DMS53 treated with DMSO at 0.1 percent for 48 hours (cell line): Measurements from ENCODE around the gene BIK.

Source experiments
- DNase-seq: peaks from one replicate; lab custom pipeline; 2025; ENCODE audit not compliant: unreplicated experiment; lab: John Stamatoyannopoulos, UW

Gene BIK

DNA sequence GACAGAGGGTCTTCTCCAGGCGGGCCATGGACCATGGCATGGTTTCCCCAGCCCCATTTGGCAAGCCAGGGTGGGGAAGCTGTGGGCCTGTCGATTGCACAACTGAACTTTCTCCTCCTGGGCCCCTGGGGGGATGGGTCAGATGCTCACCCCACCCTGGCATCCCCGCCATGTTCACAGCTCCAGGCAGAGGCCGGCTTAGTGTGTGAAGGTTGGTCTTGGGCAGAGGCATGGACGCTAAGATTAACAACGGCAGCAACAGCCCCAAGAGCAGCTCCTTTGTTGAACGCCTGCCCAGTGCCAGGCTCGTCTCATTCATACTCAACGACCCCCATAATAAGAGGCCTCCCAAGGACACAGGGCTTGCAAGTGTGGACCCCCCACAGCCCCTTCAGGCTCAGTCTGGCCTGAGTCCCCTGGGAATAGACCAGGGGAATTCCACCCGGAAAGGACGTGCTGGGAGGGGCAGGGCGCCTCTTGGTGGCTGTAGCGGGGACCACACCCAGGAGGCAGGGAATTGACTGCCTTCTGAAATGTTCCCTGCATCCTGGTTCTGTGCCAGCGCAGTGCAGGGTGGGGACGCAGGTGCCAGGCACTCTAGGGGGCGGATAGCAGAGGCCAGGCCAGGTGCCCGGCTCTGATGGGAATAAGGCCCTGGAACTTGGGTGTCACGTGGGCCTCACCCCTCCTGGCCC is 49.1 kb downstream of the BIK start:
- no peak for DNase-seq

- DNase-seq, result no peak
Measured at GRCh38 chr22:43160497-43161126, 50.1 kb downstream of the BIK start.

- no peak for DNase-seq
Measured at GRCh38 chr22:43162412-43163150, 52.0 kb downstream of the BIK start.

GRCh38 chr22:43163241-43163795 is 52.8 kb downstream of the BIK start:
- no peak for DNase-seq

DNA sequence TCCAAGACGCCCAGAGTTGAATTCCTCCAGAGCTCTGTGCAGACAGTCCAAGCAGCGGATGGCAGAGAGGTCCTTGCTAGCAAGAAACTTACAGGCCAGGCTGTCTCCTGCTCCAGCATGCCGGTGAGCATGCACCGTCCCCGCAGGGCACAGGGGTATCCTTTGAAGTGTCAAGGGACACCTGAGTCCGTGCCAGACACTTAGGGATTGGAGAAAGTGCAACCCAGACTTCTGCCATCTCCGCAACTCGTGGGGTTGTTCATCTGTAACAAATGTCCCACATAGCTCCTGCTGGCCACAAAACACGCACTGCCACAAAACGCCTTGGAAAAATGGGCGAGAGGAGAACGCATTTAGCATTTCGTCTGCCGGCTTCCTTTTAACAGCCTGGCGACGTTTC is 54.1 kb downstream of the BIK start:
- no peak for DNase-seq

GRCh38 chr22:43166132-43166930 is 55.8 kb downstream of the BIK start:
- no peak for DNase-seq

DNA sequence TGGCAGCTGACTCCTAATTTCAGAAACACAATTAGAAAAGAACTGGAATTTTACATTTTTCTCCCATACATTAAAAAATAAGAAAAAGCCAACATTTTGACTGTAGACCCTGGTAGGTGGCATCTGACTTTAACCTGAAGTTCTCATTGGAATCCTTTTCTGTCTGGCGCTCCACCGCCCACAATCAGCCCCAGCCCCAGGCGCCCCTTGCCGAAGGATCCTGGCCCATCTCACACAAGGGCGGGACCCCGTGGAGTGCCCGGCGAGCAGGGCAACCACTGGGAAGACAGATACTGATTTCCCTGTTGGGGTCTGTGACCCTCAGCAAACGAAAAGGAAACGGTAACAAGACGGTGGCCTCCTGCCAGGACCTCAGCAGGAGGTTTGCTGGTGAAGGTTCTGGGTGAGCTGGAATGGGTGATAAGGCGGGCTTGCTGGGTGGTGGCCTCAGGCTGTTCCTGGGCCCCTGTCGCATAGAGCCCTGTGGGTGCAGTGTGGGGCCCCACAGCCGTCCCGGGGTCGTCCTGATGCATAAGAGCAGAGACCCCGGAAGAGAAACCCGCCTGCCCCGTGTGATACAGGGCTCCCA is 56.5 kb downstream of the BIK start:
- no peak for DNase-seq

GRCh38 chr22:43168471-43169309 is 58.1 kb downstream of the BIK start:
- no peak for DNase-seq

DNA sequence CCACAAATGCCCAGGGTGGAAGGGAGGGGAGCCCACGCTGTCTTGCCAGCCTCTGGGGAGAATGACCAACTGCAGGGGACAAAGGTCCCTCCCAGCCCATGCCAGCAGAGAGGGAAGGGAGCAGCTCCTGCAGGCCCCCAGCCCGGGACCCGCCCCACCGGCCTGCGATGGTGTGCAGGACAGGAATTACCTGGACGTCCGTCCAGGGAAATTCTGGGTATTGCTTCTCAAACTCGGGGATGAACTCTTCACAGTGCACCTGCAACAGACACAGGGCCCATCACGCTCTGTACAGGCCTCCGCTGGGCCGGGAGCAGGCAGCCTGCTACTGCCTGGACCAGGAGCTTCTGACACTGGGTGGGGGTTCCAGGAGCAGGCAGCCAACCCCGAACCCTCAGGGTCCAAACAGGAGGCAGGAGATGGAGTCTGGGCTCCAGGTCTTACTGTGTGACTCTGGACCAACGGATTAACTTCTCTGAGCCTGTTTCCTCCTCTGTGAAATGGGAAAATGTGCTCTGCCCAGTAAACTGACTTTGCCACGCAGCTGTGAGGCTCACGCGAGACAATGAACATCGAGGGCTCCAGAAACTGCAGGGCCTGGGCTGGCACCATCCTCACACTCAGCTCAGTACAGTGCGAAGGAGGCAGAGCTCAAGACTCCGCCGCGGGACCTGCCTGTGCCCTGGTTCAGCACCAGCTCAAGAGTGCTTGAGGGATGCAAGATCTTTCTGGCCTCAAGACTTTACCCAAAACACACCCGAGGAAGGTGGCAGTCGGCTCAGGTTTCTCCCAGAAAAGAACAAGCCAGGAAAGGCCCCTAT is 59.0 kb downstream of the BIK start:
- no peak for DNase-seq

DNA sequence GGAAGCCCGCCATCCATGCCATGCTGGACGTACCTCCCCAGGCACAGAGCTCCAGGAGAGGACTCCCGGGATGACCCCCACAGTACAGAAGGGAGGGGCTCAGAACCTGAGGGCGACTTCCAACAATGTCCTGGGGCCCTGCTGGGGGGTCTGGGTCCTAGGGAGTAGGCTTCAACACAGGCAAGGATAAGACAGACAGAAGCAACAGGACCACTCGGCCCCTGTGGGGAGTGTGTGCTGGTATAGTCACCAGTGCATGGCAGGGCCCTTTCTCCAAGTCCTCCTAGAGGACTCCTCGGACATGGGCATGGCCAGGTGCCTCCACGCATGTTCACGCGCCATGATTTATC is 59.6 kb downstream of the BIK start:
- DNase-seq, result no peak

DNA sequence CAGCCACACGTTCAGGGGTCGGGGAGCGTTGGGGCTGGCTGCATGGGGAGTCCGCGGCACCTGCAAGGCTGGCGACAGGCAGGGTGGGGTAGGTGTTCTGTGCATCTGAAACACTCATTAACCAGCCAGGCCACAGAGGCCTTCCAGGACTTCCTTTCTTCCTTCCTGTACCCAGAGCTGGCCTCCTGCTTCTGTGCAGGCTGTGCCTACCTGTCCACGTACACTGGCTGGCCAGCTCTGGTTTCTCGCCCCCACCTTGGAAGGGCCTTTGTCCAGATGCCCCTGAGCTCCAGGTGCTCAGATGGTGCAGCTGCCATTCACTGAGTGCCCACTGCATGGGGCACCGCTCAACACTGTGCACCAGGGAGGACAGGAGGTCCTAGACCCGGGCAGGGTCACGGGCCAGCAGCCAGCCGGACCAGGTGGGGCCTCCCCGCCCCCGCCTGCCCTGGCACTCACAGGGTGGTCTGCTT is 60.5 kb downstream of the BIK start:
- DNase-seq, result no peak

DNA sequence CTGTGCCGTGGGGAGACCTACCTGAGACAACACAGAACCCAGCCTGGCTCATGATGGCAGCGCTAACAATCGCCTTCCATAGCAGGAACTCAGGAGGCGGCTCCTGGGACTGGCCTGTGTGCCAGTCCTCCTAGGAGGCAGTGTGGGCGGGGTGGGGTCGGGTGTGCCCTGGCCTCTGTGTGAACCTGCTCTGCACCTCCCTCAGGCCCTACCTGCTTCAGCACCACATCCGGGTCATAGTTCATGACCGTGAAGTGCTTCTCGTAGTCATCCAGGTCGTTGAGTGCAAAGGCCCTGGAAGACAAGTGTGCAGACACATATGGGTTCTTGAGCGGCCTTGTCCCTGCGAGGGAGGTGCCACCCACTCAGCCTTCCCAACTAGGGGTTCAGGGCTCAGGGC is 61.1 kb downstream of the BIK start:
- no peak for DNase-seq

GRCh38 chr22:43172191-43172590 is 61.6 kb downstream of the BIK start:
- no peak for DNase-seq

GRCh38 chr22:43173566-43173965 is 63.0 kb downstream of the BIK start:
- DNase-seq, result no peak

DNA sequence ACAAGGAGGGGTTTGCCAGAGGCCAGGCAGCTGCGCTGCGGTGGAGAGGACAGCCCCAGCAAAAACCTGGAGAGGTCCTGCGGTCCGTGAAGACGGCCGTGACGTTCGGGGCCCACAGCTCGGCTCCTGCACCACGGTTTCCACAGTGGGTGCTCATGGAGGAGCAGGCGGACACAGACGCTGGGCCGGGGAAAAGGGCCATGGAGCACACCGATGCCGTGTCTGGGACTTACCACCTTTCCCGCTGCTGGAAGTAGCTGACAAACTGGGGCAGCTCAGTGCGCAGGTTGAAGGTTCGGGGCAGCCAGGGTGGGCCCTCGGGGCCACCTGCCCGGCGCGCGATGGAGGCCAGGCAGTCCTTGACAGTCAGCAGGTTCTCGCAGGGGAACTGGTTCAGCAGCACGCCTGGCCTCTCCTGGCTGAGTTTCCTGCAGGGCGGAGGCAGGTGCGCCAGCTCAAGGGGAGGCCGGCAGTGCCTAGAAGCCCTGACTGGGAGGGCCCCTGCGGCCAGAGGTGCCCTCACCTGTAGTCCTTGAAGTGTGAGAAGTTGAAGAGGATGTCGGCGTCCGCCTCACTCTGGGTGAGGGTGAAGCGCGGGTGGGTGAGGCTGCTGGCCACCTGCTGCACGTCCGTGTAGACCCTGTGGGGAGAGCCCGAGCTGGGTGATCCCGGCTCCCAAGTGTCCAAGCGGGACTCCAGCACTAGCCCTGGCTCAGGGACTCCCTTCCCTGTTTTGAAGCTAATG is 63.6 kb downstream of the BIK start:
- DNase-seq, result no peak

- DNase-seq, result no peak
Measured at GRCh38 chr22:43174941-43175531, 64.5 kb downstream of the BIK start.

DNA sequence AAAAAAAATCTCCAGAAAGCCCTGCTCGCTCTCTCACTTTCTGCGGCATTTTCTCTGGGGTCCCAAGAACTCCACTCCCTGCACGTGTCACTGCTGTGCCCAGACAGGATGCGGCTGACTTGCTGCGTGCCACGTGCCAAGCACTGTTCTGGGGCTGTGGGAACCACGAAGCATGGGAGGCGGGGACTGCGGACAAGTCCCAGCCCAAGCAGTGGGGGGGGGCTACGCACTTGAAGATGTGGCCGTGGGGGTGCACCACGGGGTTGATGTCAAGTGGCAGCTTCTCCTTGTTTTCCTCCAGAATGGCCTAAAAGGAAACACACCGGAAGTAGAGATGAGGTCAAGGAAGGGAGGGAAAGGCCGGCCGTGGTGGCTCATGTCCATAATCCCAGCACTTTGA is 65.5 kb downstream of the BIK start:
- DNase-seq, result no peak

DNA sequence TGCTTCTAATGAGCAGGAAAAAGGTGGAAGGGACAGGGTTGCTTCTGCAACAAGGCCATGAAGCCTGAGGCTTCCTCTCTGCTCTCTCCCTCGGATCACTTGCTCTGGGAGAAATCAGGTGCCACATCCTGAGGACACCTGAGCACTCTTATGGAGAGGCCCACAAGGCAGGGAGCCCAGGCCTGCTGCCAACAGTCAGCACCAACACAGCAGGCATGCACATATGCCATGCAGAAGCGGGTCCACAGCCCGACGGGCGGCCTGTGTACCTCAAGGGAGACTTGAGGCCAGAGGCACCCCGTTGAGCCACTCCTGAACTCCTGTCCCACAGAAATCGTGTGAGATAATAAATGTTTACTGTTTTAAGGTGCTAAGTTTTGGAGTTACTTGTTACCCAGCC is 66.9 kb downstream of the BIK start:
- DNase-seq, result no peak
